ENCODE measurements around the gene DOCK10.

Gene DOCK10

DNA sequence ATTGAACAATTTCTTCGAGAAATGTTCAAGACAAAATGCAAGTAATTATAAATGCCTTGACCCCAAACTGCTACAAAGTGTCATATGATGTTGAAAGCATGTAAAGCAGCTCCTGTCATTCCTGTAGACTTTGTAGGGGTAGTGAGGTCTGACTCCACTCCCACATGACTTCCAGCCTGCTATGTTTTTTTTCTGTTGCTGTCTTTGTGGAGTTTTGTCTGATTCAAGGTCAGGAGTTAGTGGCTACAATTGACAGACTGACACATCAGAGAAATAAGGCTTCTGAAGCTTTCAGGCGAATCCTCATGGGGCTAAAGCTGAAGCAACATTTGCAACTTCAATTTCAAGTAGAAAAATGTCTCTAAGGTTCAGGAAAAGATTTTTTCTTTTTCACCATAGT is 262.2 kb downstream of the DOCK10 start:
- Histone ChIP-seq H3K36me3 (ENCODE audit: control insufficient read depth, insufficient read depth, low read length) (peaks cover 3% of the 10 kb centered on the region), H3K27me3 (replicated peaks; ENCODE audit: control insufficient read depth, insufficient read depth, low read length) (no peaks in the 10 kb centered on the region), H3K4me3 (replicated peaks; ENCODE audit: low read depth, low read length) (no peak overlapping the region)
- DNase-seq (ENCODE audit: extremely low read depth, insufficient read length) = no peak
- TF ChIP-seq, protein P1, sequence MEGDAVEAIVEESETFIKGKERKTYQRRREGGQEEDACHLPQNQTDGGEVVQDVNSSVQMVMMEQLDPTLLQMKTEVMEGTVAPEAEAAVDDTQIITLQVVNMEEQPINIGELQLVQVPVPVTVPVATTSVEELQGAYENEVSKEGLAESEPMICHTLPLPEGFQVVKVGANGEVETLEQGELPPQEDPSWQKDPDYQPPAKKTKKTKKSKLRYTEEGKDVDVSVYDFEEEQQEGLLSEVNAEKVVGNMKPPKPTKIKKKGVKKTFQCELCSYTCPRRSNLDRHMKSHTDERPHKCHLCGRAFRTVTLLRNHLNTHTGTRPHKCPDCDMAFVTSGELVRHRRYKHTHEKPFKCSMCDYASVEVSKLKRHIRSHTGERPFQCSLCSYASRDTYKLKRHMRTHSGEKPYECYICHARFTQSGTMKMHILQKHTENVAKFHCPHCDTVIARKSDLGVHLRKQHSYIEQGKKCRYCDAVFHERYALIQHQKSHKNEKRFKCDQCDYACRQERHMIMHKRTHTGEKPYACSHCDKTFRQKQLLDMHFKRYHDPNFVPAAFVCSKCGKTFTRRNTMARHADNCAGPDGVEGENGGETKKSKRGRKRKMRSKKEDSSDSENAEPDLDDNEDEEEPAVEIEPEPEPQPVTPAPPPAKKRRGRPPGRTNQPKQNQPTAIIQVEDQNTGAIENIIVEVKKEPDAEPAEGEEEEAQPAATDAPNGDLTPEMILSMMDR (IDR thresholded peaks at IDR 0.05; ENCODE audit: insufficient read depth, low read length, poor library complexity, severe bottlenecking) = no peak

DNA sequence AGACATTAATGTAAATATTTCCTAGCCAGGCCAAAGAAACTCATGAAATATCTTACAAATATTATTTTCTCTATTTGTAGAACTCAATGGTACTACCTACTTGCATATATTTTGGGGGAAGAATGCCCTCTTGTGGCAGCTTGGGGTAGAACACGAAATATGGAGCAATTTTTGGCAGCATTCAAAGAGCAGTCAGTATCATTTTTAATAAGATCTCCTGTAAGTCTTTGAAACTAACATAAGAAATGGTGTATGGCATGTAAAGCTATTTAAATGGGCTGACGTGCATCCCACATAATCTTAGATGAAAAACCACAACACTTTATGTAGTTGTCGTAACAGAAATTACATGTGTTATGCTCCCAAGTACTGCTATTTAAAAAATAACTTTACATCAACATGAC is 263.8 kb downstream of the DOCK10 start:
- H3K4me3 ChIP-seq (replicated peaks; ENCODE audit: low read depth, low read length) = no peak overlapping the region
- TF ChIP-seq, protein P1 (IDR thresholded peaks at IDR 0.05; ENCODE audit: insufficient read depth, low read length, poor library complexity, severe bottlenecking) = peak; percentile 75
- peaks cover 10% of the 10 kb centered on the region for H3K36me3 ChIP-seq (ENCODE audit: control insufficient read depth, insufficient read depth, low read length)
- no peaks in the 10 kb centered on the region for H3K27me3 ChIP-seq (replicated peaks; ENCODE audit: control insufficient read depth, insufficient read depth, low read length)
- peak; percentile 18 for DNase-seq (ENCODE audit: extremely low read depth, insufficient read length)

DNA sequence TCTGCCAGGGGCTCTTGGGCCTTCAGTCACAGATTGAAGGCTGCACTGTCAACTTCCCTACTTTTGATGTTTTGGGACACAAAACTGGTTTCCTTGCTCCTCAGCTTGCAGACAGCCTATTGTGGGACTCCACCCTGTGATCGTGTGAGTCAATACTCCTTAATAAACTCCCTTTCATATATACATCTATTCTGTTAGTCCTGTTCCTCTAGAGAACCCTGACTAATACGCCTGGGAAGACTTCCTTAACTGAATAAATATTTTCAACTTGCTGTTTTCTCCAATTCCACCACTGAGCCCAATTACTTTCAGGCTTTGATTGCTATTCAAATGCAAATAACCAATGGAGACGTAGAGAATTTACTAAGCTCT is 264.7 kb downstream of the DOCK10 start:
- Histone ChIP-seq H3K36me3 (ENCODE audit: control insufficient read depth, insufficient read depth, low read length) (peaks cover 15% of the 10 kb centered on the region), H3K27me3 (replicated peaks; ENCODE audit: control insufficient read depth, insufficient read depth, low read length) (no peaks in the 10 kb centered on the region), H3K4me3 (replicated peaks; ENCODE audit: low read depth, low read length) (no peak overlapping the region)
- no peak for DNase-seq (ENCODE audit: extremely low read depth, insufficient read length)
- TF ChIP-seq, protein P1 (IDR thresholded peaks at IDR 0.05; ENCODE audit: insufficient read depth, low read length, poor library complexity, severe bottlenecking) = no peak

DNA sequence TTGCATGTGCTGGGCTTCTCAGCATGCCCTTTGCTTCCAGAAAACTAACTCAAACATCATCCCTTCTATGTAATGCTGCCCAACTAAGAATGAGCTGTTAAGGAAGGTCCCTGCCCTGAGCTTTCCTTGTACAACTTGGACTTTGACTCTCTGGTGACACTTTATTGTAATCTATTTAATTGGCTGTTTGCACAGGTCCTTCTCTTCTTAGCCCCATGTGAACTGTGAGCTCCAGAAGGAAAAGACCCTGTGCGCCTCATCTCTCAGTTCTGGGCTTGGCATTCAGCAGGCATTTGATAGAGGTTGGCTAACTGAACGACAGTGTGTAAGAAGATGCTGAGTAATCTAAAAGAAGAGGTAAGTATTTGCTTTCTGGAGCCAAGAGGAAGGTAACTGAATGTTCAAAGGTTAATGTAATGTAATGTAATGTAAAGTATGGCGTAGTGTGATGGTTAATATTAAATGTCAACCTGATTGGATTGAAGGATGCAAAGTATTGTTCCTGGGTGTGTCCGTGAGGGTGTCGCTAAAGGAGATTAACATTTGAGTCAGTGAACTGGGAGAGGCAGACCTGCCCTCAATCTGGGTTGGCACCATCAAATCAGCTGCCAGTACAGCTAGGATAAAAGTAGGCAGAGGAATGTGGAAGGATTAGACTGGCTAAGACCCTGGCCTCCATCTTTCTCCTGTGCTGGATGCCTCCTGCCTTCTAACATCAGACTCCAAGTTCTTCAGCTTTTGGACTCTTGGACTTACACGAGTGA is 265.3 kb downstream of the DOCK10 start:
- TF ChIP-seq, protein P1 (IDR thresholded peaks at IDR 0.05; ENCODE audit: insufficient read depth, low read length, poor library complexity, severe bottlenecking) = no peak
- Histone ChIP-seq H3K27me3 (replicated peaks; ENCODE audit: control insufficient read depth, insufficient read depth, low read length) (no peaks in the 10 kb centered on the region), H3K36me3 (ENCODE audit: control insufficient read depth, insufficient read depth, low read length) (peaks cover 17% of the 10 kb centered on the region), H3K4me3 (replicated peaks; ENCODE audit: low read depth, low read length) (no peak overlapping the region)
- DNase-seq (ENCODE audit: extremely low read depth, insufficient read length) = no peak

DNA sequence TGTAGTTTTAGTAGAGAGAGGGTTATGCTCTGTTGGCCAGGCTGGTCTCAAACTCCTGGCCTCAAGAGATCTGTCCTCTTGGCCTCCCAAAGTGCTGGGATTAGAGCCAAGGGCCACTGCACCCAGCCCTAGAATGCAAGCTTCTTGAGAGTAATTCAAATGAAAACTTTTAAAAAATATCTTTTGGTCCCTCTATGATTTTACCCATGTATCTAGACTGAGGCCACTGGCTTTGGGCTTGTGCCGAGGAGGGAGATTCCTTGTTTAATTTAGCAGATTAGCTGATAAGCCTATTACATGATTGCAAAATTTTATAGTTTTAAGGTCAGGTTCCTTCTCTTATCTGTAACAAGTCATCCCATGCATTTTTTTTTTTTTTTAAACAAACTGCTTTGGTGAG is 266.6 kb downstream of the DOCK10 start:
- H3K27me3 ChIP-seq (replicated peaks; ENCODE audit: control insufficient read depth, insufficient read depth, low read length) = no peaks in the 10 kb centered on the region
- DNase-seq (ENCODE audit: extremely low read depth, insufficient read length) = no peak
- no peak overlapping the region for H3K4me3 ChIP-seq (replicated peaks; ENCODE audit: low read depth, low read length)
- TF ChIP-seq, protein P1 (IDR thresholded peaks at IDR 0.05; ENCODE audit: insufficient read depth, low read length, poor library complexity, severe bottlenecking) = no peak
- H3K36me3 ChIP-seq (ENCODE audit: control insufficient read depth, insufficient read depth, low read length) = peaks cover 19% of the 10 kb centered on the region
